ENCODE data around the gene RPL13A. TPM values are rescaled to one million over a fixed set of nuclear protein-coding genes. Genes with fewer than 3 reads are reported as not detected.

RPL13A gene
- total and polyA plus RNA-seq, 9 of the 15 experiments (the other 6 are each of a cell fraction or from before 2014, with no cell fraction given) = 1,744 to 5,482 (median 2,949) TPM

DNA sequence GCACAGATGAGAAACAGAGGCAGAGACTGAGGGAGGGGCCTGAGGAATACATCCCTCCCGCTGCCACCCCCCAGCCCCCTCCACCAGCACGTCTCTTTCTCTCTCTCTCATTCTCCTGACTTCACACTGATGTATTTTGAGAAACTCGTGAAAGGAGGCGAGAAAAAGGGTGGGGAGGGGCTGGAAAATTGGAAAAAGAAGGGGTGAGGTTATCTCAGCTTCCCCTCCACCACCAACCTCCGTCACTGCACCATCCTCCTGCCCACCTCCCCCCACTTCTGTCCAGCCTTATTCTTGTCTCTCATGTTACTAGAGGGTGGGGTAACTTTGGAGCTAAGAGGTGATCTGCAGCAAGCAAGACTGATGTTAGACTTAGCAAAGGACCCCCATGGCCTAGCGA is 47.6 kb upstream of the RPL13A start (continued):
- TF ChIP-seq HOMEZ (CRISPR knock-in tag; IDR thresholded peaks at IDR 0.05) = no peak
- no peak for TF ChIP-seq RHOXF2B (CRISPR knock-in tag; conservative IDR thresholded peaks at IDR 0.05)
- TF ChIP-seq ZNF639 (CRISPR knock-in tag; conservative IDR thresholded peaks at IDR 0.05 in 1 of 2, IDR thresholded peaks at IDR 0.05 in 1 of 2) = no peak
- no peak for TF ChIP-seq E2F4 (CRISPR knock-in tag; IDR thresholded peaks at IDR 0.05; ENCODE audit: low read depth)
- no peak for TF ChIP-seq SNIP1 (IDR thresholded peaks at IDR 0.05; ENCODE audit: low read depth)
- no peak for TF ChIP-seq ZKSCAN3 (CRISPR knock-in tag; IDR thresholded peaks at IDR 0.05)
